MCF 10A (cell line): Measurements from ENCODE around the gene CDK7. TPM values are rescaled to one million over a fixed set of nuclear protein-coding genes. Genes with fewer than 3 reads are reported as not detected.
A peak's percentile ranks its signal among the peaks of the same experiment; 100 is the strongest.

Experiments used
- BruUV-seq: library from RNA; stranded (reverse); fragments of 400-500 nt; replicated peaks from 2 replicates; lab custom pipeline; 2021; lab: Mats Ljungman, UMichigan
- CTCF ChIA-PET: fragments of 300-600 bp; sonication (Branson Sonifier 250); formaldehyde crosslinking; extraction: SDS; loops from one replicate; lab custom pipeline; 2021; ENCODE audit warnings: antibody characterized with exemption, inconsistent platforms; lab: Yijun Ruan, JAX
- POLR2A ChIA-PET: fragments of 300-600, 350-650 bp; sonication (Branson Sonifier 250); formaldehyde crosslinking; extraction: SDS; loops from one replicate; lab custom pipeline; 2020; ENCODE audit warnings: antibody characterized with exemption, inconsistent platforms; lab: Yijun Ruan, JAX
- DNase-seq: peaks from one replicate; pipeline ENCODE4 v3.0.0-alpha.2; 2018; ENCODE audit not compliant: unreplicated experiment
- H3K27ac Mint-ChIP-seq: one replicate; pipeline ENCODE4 v1.8.0; 2022; ENCODE audit warnings: mild to moderate bottlenecking, low read depth, mixed read lengths; ENCODE audit not compliant: unreplicated experiment
- H3K27me3 Mint-ChIP-seq: one replicate; pipeline ENCODE4 v1.8.0; 2022; ENCODE audit warnings: mixed read lengths; ENCODE audit not compliant: insufficient read depth, unreplicated experiment
- H3K36me3 Mint-ChIP-seq: one replicate; pipeline ENCODE4 v1.8.0; 2022; ENCODE audit warnings: mild to moderate bottlenecking, moderate library complexity, mixed read lengths; ENCODE audit not compliant: insufficient read depth, unreplicated experiment
- H3K4me1 Mint-ChIP-seq: one replicate; pipeline ENCODE4 v1.8.0; 2022; ENCODE audit warnings: mixed read lengths; ENCODE audit not compliant: insufficient read depth, unreplicated experiment
- H3K4me3 Mint-ChIP-seq: one replicate; pipeline ENCODE4 v1.8.0; 2022; ENCODE audit warnings: mild to moderate bottlenecking, moderate library complexity, mixed read lengths; ENCODE audit not compliant: unreplicated experiment
- H3K9me3 Mint-ChIP-seq: one replicate; pipeline ENCODE4 v1.8.0; 2022; ENCODE audit warnings: mixed read lengths; ENCODE audit not compliant: unreplicated experiment
- intact Hi-C: fragments of 100-400 bp; cut with micrococcal nuclease; formaldehyde crosslinking; loops from 2 replicates; pipeline ENCODE4 v1.14.1; 2022
- total RNA-seq: library from RNA; stranded (reverse); gene quantifications from 2 replicates; pipeline ENCODE4 v1.2.3, GENCODE V29; 2022
- TF ChIP-seq, protein P1 (sequence below): fragments of 200-600 bp; IDR thresholded peaks from one replicate; pipeline ENCODE4 v1.8.0; 2022; ENCODE audit warnings: antibody characterized with exemption, mild to moderate bottlenecking; ENCODE audit not compliant: unreplicated experiment

The CDK7 gene
- total RNA-seq, 1 experiment from 2014 or later = 48.5 TPM

DNA sequence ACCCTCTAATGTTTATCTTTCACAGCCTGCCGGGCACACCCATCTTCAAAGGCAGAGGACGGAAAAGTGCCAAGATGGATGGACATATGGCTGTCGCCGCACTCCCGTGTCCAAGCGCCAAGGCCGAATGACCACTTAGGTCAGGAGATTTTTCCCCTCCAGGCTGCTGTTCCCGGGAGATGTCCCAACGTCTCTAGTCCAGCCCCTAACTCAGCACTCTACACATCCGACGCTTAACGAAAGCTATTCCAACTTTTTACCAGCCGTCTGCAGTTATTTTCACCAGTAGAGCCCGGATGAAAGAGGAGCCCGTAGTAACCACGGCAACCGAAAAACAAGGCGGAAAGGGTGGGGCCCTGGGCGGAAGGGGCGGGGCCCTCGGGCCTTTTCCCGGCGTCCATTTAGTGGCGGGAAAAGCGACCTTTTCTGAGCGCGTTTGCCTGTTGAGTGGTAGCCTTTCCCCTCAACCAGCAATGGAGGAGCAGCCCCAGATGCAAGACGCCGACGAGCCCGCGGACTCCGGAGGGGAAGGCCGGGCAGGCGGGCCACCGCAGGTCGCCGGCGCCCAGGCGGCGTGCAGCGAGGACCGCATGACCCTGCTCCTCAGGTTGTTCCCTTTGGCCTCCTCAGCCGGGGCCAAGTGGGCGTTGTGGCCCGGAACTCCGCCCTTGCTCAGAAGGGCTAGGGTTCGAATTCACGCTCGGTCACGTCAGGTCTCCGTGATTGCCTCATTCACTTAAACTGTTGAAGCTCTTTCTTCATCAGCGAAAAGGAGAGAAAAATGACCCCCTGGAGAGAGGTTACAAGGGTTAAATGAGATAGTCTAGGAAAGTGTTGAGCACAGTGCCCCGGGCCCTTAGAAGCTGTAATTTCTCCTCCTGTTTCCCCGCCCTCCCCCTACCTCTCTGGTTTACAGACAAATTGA, 45.3 kb upstream of the CDK7 start, which contains the start of gene CENPH:
CENPH (plus strand) TSS at position 422 of the 925 bp plus-strand sequence; CDS start at position 474, 52 bp downstream.
- BruUV-seq = no TSS peak
- no peaks in the 10 kb centered on the region for H3K27me3 Mint-ChIP-seq
- CTCF ChIA-PET = interaction anchor here (0.9 to 1.5 kb wide), 5 partner anchors 13 to 147 kb away, joined by 3 to 5 read pairs (median 3); partner anchors contain the start of gene CDK7
- H3K9me3 Mint-ChIP-seq = no peaks in the 10 kb centered on the region
- intact Hi-C loops = loop anchor here (1.0 to 2.0 kb wide), 2 partner anchors 19 to 96 kb away; no protein-coding TSS in a partner anchor
- H3K4me1 Mint-ChIP-seq = no peaks in the 10 kb centered on the region
- H3K4me3 Mint-ChIP-seq = peak within 1 kb of the TSS; percentile 96
- H3K27ac Mint-ChIP-seq = peak within 1 kb of the TSS; percentile 99
- TF ChIP-seq, protein P1, sequence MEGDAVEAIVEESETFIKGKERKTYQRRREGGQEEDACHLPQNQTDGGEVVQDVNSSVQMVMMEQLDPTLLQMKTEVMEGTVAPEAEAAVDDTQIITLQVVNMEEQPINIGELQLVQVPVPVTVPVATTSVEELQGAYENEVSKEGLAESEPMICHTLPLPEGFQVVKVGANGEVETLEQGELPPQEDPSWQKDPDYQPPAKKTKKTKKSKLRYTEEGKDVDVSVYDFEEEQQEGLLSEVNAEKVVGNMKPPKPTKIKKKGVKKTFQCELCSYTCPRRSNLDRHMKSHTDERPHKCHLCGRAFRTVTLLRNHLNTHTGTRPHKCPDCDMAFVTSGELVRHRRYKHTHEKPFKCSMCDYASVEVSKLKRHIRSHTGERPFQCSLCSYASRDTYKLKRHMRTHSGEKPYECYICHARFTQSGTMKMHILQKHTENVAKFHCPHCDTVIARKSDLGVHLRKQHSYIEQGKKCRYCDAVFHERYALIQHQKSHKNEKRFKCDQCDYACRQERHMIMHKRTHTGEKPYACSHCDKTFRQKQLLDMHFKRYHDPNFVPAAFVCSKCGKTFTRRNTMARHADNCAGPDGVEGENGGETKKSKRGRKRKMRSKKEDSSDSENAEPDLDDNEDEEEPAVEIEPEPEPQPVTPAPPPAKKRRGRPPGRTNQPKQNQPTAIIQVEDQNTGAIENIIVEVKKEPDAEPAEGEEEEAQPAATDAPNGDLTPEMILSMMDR = no peak
- H3K36me3 Mint-ChIP-seq = peaks cover 6% of the 10 kb centered on the region
- POLR2A ChIA-PET = interaction anchor here (0.6 to 3.7 kb wide), 15 partner anchors 14 to 147 kb away, joined by 3 to 21 read pairs (median 4); partner anchors contain the start of genes CDK7 and SLC30A5
- DNase-seq = peak; percentile 92

DNA sequence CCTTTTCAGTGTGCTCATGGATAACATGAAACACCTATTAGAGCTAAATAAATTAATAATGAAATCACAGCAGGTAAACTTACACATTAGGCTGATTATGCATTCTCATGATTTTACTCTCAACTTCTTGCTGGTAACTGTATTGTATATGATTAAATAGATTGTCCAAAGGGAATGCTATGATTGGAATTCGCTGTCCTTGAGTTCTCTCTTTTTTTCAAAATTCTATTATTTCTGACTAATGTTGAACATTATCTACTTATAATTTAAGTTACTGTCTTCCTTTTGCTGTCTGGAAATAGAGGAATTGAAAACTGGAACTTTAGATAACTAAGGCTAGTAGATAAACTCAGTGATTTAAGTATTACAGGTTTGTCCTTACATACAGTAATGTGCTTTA, 32.2 kb upstream of the CDK7 start:
- POLR2A ChIA-PET = interaction anchor here (0.6 kb wide), 1 partner anchor 70 kb away, joined by 3 read pairs; no protein-coding TSS in a partner anchor
- Mint-ChIP-seq H3K9me3 (no peaks in the 10 kb centered on the region), H3K4me1 (peaks cover 8% of the 10 kb centered on the region), H3K4me3 (no peak overlapping the region), H3K27me3 (no peaks in the 10 kb centered on the region), H3K27ac (no peak overlapping the region), H3K36me3 (peaks cover 38% of the 10 kb centered on the region)
- DNase-seq = no peak
- CTCF ChIA-PET = interaction anchor here (0.9 kb wide), 1 partner anchor 13 kb away, joined by 3 read pairs; the partner anchor contains the start of gene CENPH
- BruUV-seq = no TSS peak
- TF ChIP-seq, protein P1 = no peak
- intact Hi-C loops = no loop called here

DNA sequence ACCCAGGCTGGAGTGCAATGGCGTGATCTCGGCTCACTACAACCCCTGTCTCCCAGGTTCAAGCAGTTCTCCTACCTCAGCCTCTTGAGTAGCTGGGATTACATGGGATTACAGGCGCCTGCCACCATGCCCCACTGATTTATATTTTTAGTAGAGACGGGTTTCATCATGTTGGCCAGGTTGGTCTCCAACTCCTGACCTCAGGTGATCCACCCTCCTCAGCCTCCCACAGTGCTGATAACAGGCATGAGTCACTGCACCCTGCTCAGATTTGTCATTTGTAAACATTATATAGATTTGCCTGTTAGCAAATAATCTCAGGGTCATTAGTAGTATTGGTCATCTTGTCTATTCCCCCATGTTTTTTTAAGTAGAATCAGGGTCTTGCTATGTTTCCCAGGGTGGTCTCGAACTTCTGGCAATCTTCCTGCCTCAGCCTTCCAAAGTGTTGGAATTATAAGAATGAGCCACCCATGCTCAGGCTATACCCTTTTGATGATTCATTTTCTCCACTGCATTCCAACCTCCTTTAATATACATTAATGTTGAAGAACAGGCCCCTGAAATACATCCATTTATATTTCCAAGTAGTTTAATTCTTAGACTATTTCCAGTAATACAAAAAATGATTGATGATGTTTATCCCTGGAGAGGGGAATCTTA, 28.0 kb upstream of the CDK7 start:
- POLR2A ChIA-PET = interaction anchor here (2.4 kb wide), 1 partner anchor 17 kb away, joined by 8 read pairs; the partner anchor contains the start of gene CENPH
- TF ChIP-seq, protein P1 = no peak
- Mint-ChIP-seq H3K4me1 (peaks cover 3% of the 10 kb centered on the region), H3K27ac (no peak overlapping the region), H3K27me3 (no peaks in the 10 kb centered on the region), H3K36me3 (peaks cover 21% of the 10 kb centered on the region), H3K9me3 (no peaks in the 10 kb centered on the region), H3K4me3 (no peak overlapping the region)
- no TSS peak for BruUV-seq
- CTCF ChIA-PET = no interaction called here
- DNase-seq = peak; percentile 9
- intact Hi-C loops = no loop called here
